DOHH2 (cell line): ENCODE measurements around the gene GUCY1A1.

Experiments
- H3F3A ChIP-seq: fragments of 200-600 bp; sonication (generic), shearing (Covaris generic); 2 replicates; pipeline ENCODE4 v1.6.0; 2016; ENCODE audit warnings: antibody characterized with exemption, mild to moderate bottlenecking; ENCODE audit not compliant: control insufficient read depth, insufficient read depth
- H3K27ac ChIP-seq: fragments of 200-600 bp; sonication (generic); 2 replicates; pipeline ENCODE4 v1.5.1; 2014; ENCODE audit warnings: low read depth, mild to moderate bottlenecking, low read length, moderate library complexity
- H3K27me3 ChIP-seq: fragments of 200-600 bp; sonication (generic); 2 replicates; pipeline ENCODE4 v1.6.1; 2014; ENCODE audit warnings: mild to moderate bottlenecking, low read length, mixed read lengths; ENCODE audit not compliant: control insufficient read depth
- H3K36me3 ChIP-seq: fragments of 200-600 bp; sonication (generic); 2 replicates; pipeline ENCODE4 v1.6.1; 2014; ENCODE audit warnings: mild to moderate bottlenecking, low read length, moderate library complexity, mixed read lengths; ENCODE audit not compliant: control insufficient read depth
- H3K4me1 ChIP-seq: fragments of 200-600 bp; sonication (generic); 2 replicates; pipeline ENCODE4 v1.6.1; 2014; ENCODE audit warnings: mild to moderate bottlenecking, low read length, mixed read lengths; ENCODE audit not compliant: control insufficient read depth
- H3K4me2 ChIP-seq: fragments of 200-600 bp; sonication (generic); 2 replicates; pipeline ENCODE4 v1.6.0; 2014; ENCODE audit warnings: mild to moderate bottlenecking, low read length, moderate library complexity
- H3K4me3 ChIP-seq: fragments of 200-600 bp; sonication (generic); 2 replicates; pipeline ENCODE4 v1.5.1; 2014; ENCODE audit warnings: mild to moderate bottlenecking, low read length, mixed read lengths
- H3K79me2 ChIP-seq: fragments of 200-600 bp; sonication (generic); 2 replicates; pipeline ENCODE4 v1.6.1; 2014; ENCODE audit warnings: mild to moderate bottlenecking, low read length, mixed read lengths; ENCODE audit not compliant: control insufficient read depth
- H3K9me2 ChIP-seq: fragments of 200-600 bp; sonication (generic); replicated peaks from 2 replicates; pipeline ENCODE4 v1.6.1; 2014; ENCODE audit warnings: mild to moderate bottlenecking, low read length, mixed read lengths; ENCODE audit not compliant: control insufficient read depth
- H3K9me3 ChIP-seq: fragments of 200-600 bp; sonication (generic); 2 replicates; pipeline ENCODE4 v1.6.1; 2014; ENCODE audit warnings: antibody characterized with exemption, low read length, mixed read lengths; ENCODE audit not compliant: control insufficient read depth, insufficient read depth
- H4K20me1 ChIP-seq: fragments of 200-600 bp; sonication (generic); 2 replicates; pipeline ENCODE4 v1.6.0; 2014; ENCODE audit warnings: low read depth, mild to moderate bottlenecking, antibody characterized with exemption, low read length, moderate library complexity; ENCODE audit not compliant: control insufficient read depth, insufficient read depth
- EZH2phosphoT487 ChIP-seq: fragments of 200-600 bp; sonication (generic); IDR thresholded peaks from 2 replicates; pipeline ENCODE4 v1.6.1; 2017; ENCODE audit warnings: borderline replicate concordance, mild to moderate bottlenecking, antibody characterized with exemption, low read length, moderate library complexity, mixed read lengths
- TF ChIP-seq, protein P1 (sequence below): fragments of 200-600 bp; sonication (generic); IDR thresholded peaks from one replicate; pipeline ENCODE4 v1.5.1; 2014; ENCODE audit warnings: antibody characterized with exemption, mild to moderate bottlenecking, low read depth, low read length; ENCODE audit not compliant: poor library complexity, severe bottlenecking

The GUCY1A1 gene

DNA sequence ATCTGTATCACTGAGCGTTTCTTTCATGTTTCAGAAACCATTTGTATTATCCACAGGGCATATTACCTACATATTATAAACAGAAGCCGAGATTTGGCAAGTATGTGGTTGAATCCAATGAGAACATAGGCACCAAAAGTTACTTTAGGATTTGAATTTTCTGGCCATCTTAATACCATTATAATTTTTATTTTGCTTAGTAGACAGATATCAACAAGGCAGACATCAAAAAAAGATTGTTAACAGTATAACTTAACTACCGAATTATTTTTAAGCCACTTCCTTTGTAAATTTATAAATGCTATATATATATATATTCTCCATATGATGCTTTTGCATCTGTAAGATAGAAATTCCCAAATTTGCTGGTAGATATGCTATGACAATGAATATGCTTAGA lies 94.4 kb downstream of the GUCY1A1 start:
- Histone ChIP-seq H3K9me2 (no peaks in the 10 kb centered on the region), H3K4me2 (no peak overlapping the region)

DNA sequence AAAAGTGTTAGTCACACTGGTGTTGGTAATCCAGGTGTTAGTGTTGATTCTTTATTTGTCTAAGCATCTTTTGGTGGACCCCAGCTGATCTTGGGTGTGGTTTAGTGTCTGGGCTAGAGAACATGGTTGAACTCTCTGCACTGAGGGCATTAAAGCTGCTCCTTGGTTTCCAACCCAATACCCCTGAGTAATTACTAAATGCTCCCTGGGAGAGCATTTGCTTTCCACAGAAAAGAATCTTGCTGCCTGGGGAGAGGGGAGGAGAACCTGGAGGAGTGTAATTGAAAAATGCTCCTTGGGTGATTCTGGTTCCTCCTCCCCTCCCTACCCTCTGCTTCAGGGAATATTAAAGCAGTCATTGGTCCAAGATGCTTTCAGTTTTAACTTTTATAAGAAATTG lies 95.3 kb downstream of the GUCY1A1 start:
- no peaks in the 10 kb centered on the region for H3K4me1 ChIP-seq
- H3K36me3 ChIP-seq = no peaks in the 10 kb centered on the region
- H3K27ac ChIP-seq = no peak overlapping the region
- H4K20me1 ChIP-seq = no peaks in the 10 kb centered on the region
- H3K4me3 ChIP-seq = no peak overlapping the region
- no peaks in the 10 kb centered on the region for H3K9me2 ChIP-seq
- H3K79me2 ChIP-seq = no peaks in the 10 kb centered on the region
- TF ChIP-seq EZH2phosphoT487 = no peak
- TF ChIP-seq, protein P1, sequence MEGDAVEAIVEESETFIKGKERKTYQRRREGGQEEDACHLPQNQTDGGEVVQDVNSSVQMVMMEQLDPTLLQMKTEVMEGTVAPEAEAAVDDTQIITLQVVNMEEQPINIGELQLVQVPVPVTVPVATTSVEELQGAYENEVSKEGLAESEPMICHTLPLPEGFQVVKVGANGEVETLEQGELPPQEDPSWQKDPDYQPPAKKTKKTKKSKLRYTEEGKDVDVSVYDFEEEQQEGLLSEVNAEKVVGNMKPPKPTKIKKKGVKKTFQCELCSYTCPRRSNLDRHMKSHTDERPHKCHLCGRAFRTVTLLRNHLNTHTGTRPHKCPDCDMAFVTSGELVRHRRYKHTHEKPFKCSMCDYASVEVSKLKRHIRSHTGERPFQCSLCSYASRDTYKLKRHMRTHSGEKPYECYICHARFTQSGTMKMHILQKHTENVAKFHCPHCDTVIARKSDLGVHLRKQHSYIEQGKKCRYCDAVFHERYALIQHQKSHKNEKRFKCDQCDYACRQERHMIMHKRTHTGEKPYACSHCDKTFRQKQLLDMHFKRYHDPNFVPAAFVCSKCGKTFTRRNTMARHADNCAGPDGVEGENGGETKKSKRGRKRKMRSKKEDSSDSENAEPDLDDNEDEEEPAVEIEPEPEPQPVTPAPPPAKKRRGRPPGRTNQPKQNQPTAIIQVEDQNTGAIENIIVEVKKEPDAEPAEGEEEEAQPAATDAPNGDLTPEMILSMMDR = no peak
- H3K27me3 ChIP-seq = no peaks in the 10 kb centered on the region
- no peak overlapping the region for H3K4me2 ChIP-seq
- peaks cover 5% of the 10 kb centered on the region; the same call in 1 of the 2 replicates for H3K9me3 ChIP-seq
- H3F3A ChIP-seq = no peaks in the 10 kb centered on the region

More for the DNA sequence above, 94.4 kb downstream of the GUCY1A1 start:
- Histone ChIP-seq H3K9me3 (peaks cover 5% of the 10 kb centered on the region; the same call in 1 of the 2 replicates), H3K27ac (no peak overlapping the region), H3K79me2 (no peaks in the 10 kb centered on the region), H3K4me3 (no peak overlapping the region), H3K36me3 (no peaks in the 10 kb centered on the region), H3F3A (no peaks in the 10 kb centered on the region), H3K4me1 (no peaks in the 10 kb centered on the region), H4K20me1 (no peaks in the 10 kb centered on the region), H3K27me3 (no peaks in the 10 kb centered on the region)
- TF ChIP-seq EZH2phosphoT487 = no peak
- TF ChIP-seq, protein P1 = no peak

DNA sequence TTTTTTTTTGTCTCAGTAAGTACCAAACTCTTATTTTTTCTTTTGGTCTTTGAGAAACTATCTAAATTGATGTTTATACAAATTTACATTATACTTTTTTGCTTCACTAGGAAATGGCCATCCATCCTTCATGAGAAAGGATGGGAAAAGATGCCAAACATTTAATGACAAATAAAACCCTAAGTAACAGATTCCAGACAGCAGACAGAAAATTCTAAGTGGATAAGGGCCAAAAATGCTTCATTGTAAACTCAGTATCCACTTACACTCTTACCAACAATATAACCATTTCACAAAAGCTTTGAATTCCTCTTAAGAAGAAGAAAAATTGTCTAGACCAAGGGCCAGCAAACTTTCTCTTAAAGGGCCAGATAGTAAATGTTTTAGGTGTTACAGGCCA lies 95.7 kb downstream of the GUCY1A1 start:
- Histone ChIP-seq H4K20me1 (no peaks in the 10 kb centered on the region), H3K79me2 (no peaks in the 10 kb centered on the region), H3K9me2 (no peaks in the 10 kb centered on the region), H3K27me3 (no peaks in the 10 kb centered on the region), H3K4me3 (no peak overlapping the region), H3F3A (no peaks in the 10 kb centered on the region), H3K9me3 (peaks cover 5% of the 10 kb centered on the region; the same call in 1 of the 2 replicates), H3K4me1 (no peaks in the 10 kb centered on the region), H3K36me3 (no peaks in the 10 kb centered on the region), H3K27ac (no peak overlapping the region), H3K4me2 (no peak overlapping the region)
- TF ChIP-seq, protein P1 = no peak
- TF ChIP-seq EZH2phosphoT487 = no peak

DNA sequence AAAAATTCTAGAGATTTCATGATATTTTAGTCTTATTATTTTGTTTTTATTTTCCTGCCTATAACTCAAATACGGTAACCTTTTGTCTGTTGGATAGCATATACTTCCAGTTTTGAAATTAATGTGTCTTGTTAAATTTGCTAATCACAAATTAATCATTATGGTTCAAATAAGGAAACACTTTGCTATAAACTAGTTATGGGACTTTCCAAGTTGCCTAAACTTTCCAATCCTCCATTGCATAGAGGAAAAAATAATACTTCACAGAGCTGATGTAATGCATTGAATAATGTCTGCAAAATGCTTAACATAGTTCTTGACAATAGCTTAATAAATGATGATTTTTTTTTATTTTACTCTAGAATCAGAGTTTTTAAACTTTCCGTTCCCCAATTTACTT lies 96.9 kb downstream of the GUCY1A1 start:
- TF ChIP-seq EZH2phosphoT487 = no peak
- TF ChIP-seq, protein P1 = no peak
- Histone ChIP-seq H3K27me3 (no peaks in the 10 kb centered on the region), H3K4me1 (no peaks in the 10 kb centered on the region), H3K9me2 (no peaks in the 10 kb centered on the region), H3K36me3 (no peaks in the 10 kb centered on the region), H3K9me3 (peaks cover 5% of the 10 kb centered on the region; the same call in 1 of the 2 replicates), H3K4me3 (no peak overlapping the region), H3K27ac (no peak overlapping the region), H3F3A (no peaks in the 10 kb centered on the region), H4K20me1 (no peaks in the 10 kb centered on the region), H3K79me2 (no peaks in the 10 kb centered on the region), H3K4me2 (no peak overlapping the region)
